K562 (cell line): Measurements from ENCODE around the gene PTTG1IP. TPM values are rescaled to one million over a fixed set of nuclear protein-coding genes. Genes with fewer than 3 reads are reported as not detected.

Source experiments
- CBX2 ChIP-seq: fragments of 200-600 bp; sonication (generic); IDR thresholded peaks from one replicate; pipeline ENCODE4 v1.6.1; 2012; ENCODE audit warnings: mild to moderate bottlenecking, low read length, inconsistent platforms; ENCODE audit not compliant: insufficient read depth, poor library complexity, severe bottlenecking
- CBX3 ChIP-seq, 2 experiments: IDR thresholded peaks; 1 replicate in 1 of 2; 2 replicates in 1 of 2; pipeline ENCODE4 v1.6.1; 2012; ENCODE audit warnings: inconsistent platforms in 2 of 2, low read length in 2 of 2, borderline replicate concordance in 1 of 2, control low read depth in 1 of 2
- EGR1 ChIP-seq: fragments of 450-650 bp; conservative IDR thresholded peaks from 2 replicates; pipeline ENCODE4 v1.6.1; 2017; ENCODE audit warnings: mild to moderate bottlenecking
- LARP7 ChIP-seq: fragments of 450-650 bp; IDR thresholded peaks from 2 replicates; pipeline ENCODE4 v1.6.1; 2016
- MTF1 ChIP-seq: fragments of 250-450 bp; sonication (Bioruptor Pico); IDR thresholded peaks from 2 replicates; pipeline ENCODE4 v1.9.0; 2021; ENCODE audit warnings: moderate library complexity, mild to moderate bottlenecking, inconsistent platforms, borderline replicate concordance
- MXI1 ChIP-seq: IDR thresholded peaks from 2 replicates; pipeline ENCODE4 v1.6.1; 2011; ENCODE audit warnings: low read depth, mild to moderate bottlenecking, improper control_type of control experiment, low read length
- MYNN ChIP-seq, 2 experiments: sonication (generic); formaldehyde crosslinking in 1 of 2; IDR thresholded peaks; 2 replicates each; pipeline versions ENCODE4 v1.5.0 to v1.6.1; 2016 to 2020; ENCODE audit warnings: antibody characterized with exemption in 1 of 2, missing genetic modification reagents in 1 of 2
- NFIX ChIP-seq: fragments of 250-450 bp; sonication (Bioruptor Pico); IDR thresholded peaks from 2 replicates; pipeline ENCODE4 v1.4.0; 2020; ENCODE audit warnings: low read depth, mild to moderate bottlenecking, moderate library complexity
- POLR2H ChIP-seq: IDR thresholded peaks from 2 replicates; pipeline ENCODE4 v1.6.1; 2016; ENCODE audit warnings: missing genetic modification characterization, low read depth, mild to moderate bottlenecking, control low read depth, missing compliant biosample characterization, moderate library complexity
- POLR3A ChIP-seq: IDR thresholded peaks from 2 replicates; pipeline ENCODE4 v1.6.1; 2011; ENCODE audit warnings: borderline replicate concordance, mild to moderate bottlenecking, moderate library complexity; ENCODE audit not compliant: insufficient read length, insufficient read depth; ENCODE audit errors: extremely low read depth
- SMARCA5 ChIP-seq: fragments of 450-650 bp; IDR thresholded peaks from 2 replicates; pipeline ENCODE4 v1.6.1; 2016
- TAF7 ChIP-seq: fragments of 450-650 bp; IDR thresholded peaks from 2 replicates; pipeline ENCODE4 v1.6.1; 2016; ENCODE audit warnings: missing genetic modification characterization, missing compliant biosample characterization
- TCFL5 ChIP-seq: fragments of 250-450 bp; sonication (Bioruptor Pico); conservative IDR thresholded peaks from 2 replicates; pipeline ENCODE4 v1.6.1; 2021; ENCODE audit warnings: mild to moderate bottlenecking, moderate library complexity, matching md5 sums
- YBX1 ChIP-seq: fragments of 450-650 bp; IDR thresholded peaks from 2 replicates; pipeline ENCODE4 v1.7.1; 2016; ENCODE audit warnings: mild to moderate bottlenecking
- ZC3H8 ChIP-seq: fragments of 450-650 bp; IDR thresholded peaks from 2 replicates; pipeline ENCODE4 v1.6.1; 2017
- ZKSCAN3 ChIP-seq: fragments of 250-450 bp; sonication (Bioruptor Pico); IDR thresholded peaks from 2 replicates; pipeline ENCODE4 v1.4.0; 2020
- ZNF23 ChIP-seq: fragments of 250-450 bp; sonication (Bioruptor Pico); IDR thresholded peaks from 2 replicates; pipeline ENCODE4 v1.4.0; 2020; ENCODE audit warnings: mild to moderate bottlenecking
- ZNF830 ChIP-seq: fragments of 250-450 bp; sonication (Bioruptor Pico); IDR thresholded peaks from 2 replicates; pipeline ENCODE4 v1.5.0; 2021; ENCODE audit warnings: mild to moderate bottlenecking
- ZSCAN32 ChIP-seq: fragments of 450-650 bp; formaldehyde crosslinking; IDR thresholded peaks from 2 replicates; pipeline ENCODE4 v1.4.0; 2020; ENCODE audit warnings: mild to moderate bottlenecking, moderate library complexity
- polyA plus RNA-seq, 8 experiments: library from polyadenylated mRNA; depleted of rRNA in 4 of 8; stranded (reverse) in 5 of 8; unstranded in 3 of 8; fragments of >200 nt; fragmentation: Nextera tagmentation in 2 of 8; fragmentation: Illumina TruSeq in 1 of 8; extraction: Ambion mirVana in 2 of 8; extraction: Trizol in 1 of 8; gene quantifications; 2 replicates each; pipeline versions ENCODE4 v1.2.1 to v1.2.3, GENCODE V29; 2011 to 2014; ENCODE audit warnings: inconsistent platforms in 1 of 8, missing spikeins in 1 of 8
- total RNA-seq, 7 experiments: library from RNA; depleted of rRNA in 6 of 7; stranded (reverse); fragments of >200 nt in 6 of 7; fragmentation: Illumina TruSeq in 2 of 7; extraction: Trizol in 2 of 7; gene quantifications; 2 replicates each; pipeline versions ENCODE4 v1.2.1 to v1.2.3, GENCODE V29; 2011 to 2021; ENCODE audit warnings: low replicate concordance in 1 of 7
- TF ChIP-seq, protein P1 (sequence below): fragments of 450-650 bp; formaldehyde crosslinking; IDR thresholded peaks from 2 replicates; pipeline ENCODE4 v1.4.0; 2022; ENCODE audit warnings: mild to moderate bottlenecking, moderate library complexity
- TF ChIP-seq, protein P2 (sequence below): fragments of 450-650 bp; IDR thresholded peaks from 2 replicates; pipeline ENCODE4 v1.6.1; 2017; ENCODE audit warnings: antibody characterized with exemption, mild to moderate bottlenecking
- TF ChIP-seq, protein P3 (sequence below): fragments of 250-450 bp; sonication (Bioruptor Pico); IDR thresholded peaks from 2 replicates; pipeline ENCODE4 v1.8.0; 2021; ENCODE audit warnings: mild to moderate bottlenecking, moderate library complexity

PTTG1IP gene
- total and polyA plus RNA-seq, 9 of the 15 experiments (the other 6 are each of a cell fraction or from before 2014, with no cell fraction given) = 5.0 to 99.3 (median 82.4) TPM

DNA sequence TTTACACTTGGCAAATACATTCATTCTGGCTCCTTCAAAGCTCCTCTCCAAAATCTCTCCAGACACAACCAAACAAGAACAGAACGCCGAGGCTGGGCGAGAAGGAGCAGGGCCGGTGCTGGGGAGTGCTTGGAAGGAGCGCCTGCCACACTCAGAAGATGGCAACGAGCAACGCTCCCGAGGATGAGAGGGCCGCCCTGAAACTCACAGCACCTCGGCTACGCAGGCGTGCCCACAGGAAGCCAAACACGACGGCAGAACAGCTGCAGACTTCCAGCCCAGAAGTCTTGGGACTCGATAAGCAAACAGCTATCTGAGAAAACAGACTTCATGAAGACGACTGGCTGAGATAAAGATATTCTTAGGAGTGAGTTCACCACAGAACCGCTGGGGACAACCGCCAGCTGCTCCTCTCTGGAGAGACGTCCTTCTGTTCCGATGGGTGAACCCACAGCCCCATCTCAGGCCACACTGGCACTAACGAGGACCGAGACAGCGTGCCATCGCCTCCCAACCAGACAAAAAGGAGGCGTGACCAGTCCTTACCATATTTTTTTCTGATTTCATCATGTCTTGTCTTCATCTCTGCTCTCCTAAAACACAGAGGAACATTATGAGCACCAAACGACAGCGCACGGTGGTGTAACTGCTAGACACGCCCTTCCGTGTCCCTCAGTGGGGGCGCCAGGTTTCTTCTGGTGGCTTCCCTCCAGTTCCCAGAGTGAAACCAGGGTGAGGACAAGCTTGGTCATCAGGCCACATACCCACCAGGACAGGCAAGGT, 18.6 kb downstream of the PTTG1IP start (continued):
- TF ChIP-seq, protein P1, sequence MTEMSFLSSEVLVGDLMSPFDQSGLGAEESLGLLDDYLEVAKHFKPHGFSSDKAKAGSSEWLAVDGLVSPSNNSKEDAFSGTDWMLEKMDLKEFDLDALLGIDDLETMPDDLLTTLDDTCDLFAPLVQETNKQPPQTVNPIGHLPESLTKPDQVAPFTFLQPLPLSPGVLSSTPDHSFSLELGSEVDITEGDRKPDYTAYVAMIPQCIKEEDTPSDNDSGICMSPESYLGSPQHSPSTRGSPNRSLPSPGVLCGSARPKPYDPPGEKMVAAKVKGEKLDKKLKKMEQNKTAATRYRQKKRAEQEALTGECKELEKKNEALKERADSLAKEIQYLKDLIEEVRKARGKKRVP = no peak
- no peak for TF ChIP-seq ZNF23 (CRISPR knock-in tag)
- TF ChIP-seq ZSCAN32 = peak; percentile 53; the same call in 1 of the 2 replicates
- TF ChIP-seq, protein P2, sequence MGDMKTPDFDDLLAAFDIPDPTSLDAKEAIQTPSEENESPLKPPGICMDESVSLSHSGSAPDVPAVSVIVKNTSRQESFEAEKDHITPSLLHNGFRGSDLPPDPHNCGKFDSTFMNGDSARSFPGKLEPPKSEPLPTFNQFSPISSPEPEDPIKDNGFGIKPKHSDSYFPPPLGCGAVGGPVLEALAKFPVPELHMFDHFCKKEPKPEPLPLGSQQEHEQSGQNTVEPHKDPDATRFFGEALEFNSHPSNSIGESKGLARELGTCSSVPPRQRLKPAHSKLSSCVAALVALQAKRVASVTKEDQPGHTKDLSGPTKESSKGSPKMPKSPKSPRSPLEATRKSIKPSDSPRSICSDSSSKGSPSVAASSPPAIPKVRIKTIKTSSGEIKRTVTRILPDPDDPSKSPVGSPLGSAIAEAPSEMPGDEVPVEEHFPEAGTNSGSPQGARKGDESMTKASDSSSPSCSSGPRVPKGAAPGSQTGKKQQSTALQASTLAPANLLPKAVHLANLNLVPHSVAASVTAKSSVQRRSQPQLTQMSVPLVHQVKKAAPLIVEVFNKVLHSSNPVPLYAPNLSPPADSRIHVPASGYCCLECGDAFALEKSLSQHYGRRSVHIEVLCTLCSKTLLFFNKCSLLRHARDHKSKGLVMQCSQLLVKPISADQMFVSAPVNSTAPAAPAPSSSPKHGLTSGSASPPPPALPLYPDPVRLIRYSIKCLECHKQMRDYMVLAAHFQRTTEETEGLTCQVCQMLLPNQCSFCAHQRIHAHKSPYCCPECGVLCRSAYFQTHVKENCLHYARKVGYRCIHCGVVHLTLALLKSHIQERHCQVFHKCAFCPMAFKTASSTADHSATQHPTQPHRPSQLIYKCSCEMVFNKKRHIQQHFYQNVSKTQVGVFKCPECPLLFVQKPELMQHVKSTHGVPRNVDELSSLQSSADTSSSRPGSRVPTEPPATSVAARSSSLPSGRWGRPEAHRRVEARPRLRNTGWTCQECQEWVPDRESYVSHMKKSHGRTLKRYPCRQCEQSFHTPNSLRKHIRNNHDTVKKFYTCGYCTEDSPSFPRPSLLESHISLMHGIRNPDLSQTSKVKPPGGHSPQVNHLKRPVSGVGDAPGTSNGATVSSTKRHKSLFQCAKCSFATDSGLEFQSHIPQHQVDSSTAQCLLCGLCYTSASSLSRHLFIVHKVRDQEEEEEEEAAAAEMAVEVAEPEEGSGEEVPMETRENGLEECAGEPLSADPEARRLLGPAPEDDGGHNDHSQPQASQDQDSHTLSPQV = peak; percentile 97
- TF ChIP-seq LARP7 = no peak
- no peak; the same call in 1 of the 2 replicates for TF ChIP-seq SMARCA5
- TF ChIP-seq CBX3 (IDR thresholded peaks at IDR 0.05; ENCODE audit: borderline replicate concordance in 1 of 2, low read length in 2 of 2) = peak in 1 of 2 experiments; percentile 84; a peak in 2 of 3 replicates
- peak; percentile 77; the same call in 1 of the 2 replicates for TF ChIP-seq MXI1
- TF ChIP-seq CBX2 = no peak
- TF ChIP-seq ZC3H8 = no peak
- no peak for TF ChIP-seq YBX1
- 0 out of 2 replicates have a peak, but pooled peaks have one; percentile 43 for TF ChIP-seq MTF1 (CRISPR knock-in tag)
- TF ChIP-seq MYNN (IDR thresholded peaks at IDR 0.05) = peak; percentile 94
- TF ChIP-seq MYNN (CRISPR knock-in tag; IDR thresholded peaks at IDR 0.05) = no peak
- TF ChIP-seq ZNF830 = no peak
- no peak for TF ChIP-seq TCFL5 (CRISPR knock-in tag)
- peak; percentile 11; the same call in 1 of the 2 replicates for TF ChIP-seq TAF7 (tag)
- TF ChIP-seq, protein P3, sequence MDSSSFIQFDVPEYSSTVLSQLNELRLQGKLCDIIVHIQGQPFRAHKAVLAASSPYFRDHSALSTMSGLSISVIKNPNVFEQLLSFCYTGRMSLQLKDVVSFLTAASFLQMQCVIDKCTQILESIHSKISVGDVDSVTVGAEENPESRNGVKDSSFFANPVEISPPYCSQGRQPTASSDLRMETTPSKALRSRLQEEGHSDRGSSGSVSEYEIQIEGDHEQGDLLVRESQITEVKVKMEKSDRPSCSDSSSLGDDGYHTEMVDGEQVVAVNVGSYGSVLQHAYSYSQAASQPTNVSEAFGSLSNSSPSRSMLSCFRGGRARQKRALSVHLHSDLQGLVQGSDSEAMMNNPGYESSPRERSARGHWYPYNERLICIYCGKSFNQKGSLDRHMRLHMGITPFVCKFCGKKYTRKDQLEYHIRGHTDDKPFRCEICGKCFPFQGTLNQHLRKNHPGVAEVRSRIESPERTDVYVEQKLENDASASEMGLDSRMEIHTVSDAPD (CRISPR knock-in tag) = no peak
- no peak for TF ChIP-seq ZKSCAN3 (CRISPR knock-in tag)
- TF ChIP-seq POLR2H (tag) = no peak
- TF ChIP-seq POLR3A = no peak
- no peak; the same call in 1 of the 2 replicates for TF ChIP-seq EGR1
- TF ChIP-seq NFIX = no peak
